Measurements from ENCODE around the gene CSF1.

The CSF1 gene

GRCh38 chr1:109882288-109883245, 28.1 kb upstream of the CSF1 start:
- DNase-seq (ENCODE audit: low spot score), result no peak

GRCh38 chr1:109883248-109883955, 27.2 kb upstream of the CSF1 start:
- no peak for DNase-seq (ENCODE audit: low spot score)

- DNase-seq (ENCODE audit: low spot score), result no peak
These were observed 26.3 kb upstream of the CSF1 start for GRCh38 chr1:109884242-109884891.

GRCh38 chr1:109885589-109885988, 25.1 kb upstream of the CSF1 start:
- no peak for DNase-seq (ENCODE audit: low spot score)

- no peak for DNase-seq (ENCODE audit: low spot score)
These were observed 23.8 kb upstream of the CSF1 start for GRCh38 chr1:109886827-109887226.

GRCh38 chr1:109887271-109887670, 23.4 kb upstream of the CSF1 start:
- DNase-seq (ENCODE audit: low spot score), result no peak

- no peak for DNase-seq (ENCODE audit: low spot score)
These were observed 22.8 kb upstream of the CSF1 start for GRCh38 chr1:109887884-109888283.

- DNase-seq (ENCODE audit: low spot score), result no peak
These were observed 21.6 kb upstream of the CSF1 start for GRCh38 chr1:109889094-109889493.

GRCh38 chr1:109890115-109890953, 20.3 kb upstream of the CSF1 start:
- no peak for DNase-seq (ENCODE audit: low spot score)

GRCh38 chr1:109891930-109892329, 18.7 kb upstream of the CSF1 start:
- DNase-seq (ENCODE audit: low spot score), result no peak

GRCh38 chr1:109892561-109893368, 17.9 kb upstream of the CSF1 start:
- no peak for DNase-seq (ENCODE audit: low spot score)

- no peak for DNase-seq (ENCODE audit: low spot score)
These were observed 17.0 kb upstream of the CSF1 start for GRCh38 chr1:109893532-109894171.

GRCh38 chr1:109894823-109895719, 15.6 kb upstream of the CSF1 start:
- DNase-seq (ENCODE audit: low spot score), result no peak

GRCh38 chr1:109895720-109896504, 14.7 kb upstream of the CSF1 start:
- peak; percentile 41 for DNase-seq (ENCODE audit: low spot score)

- no peak for DNase-seq (ENCODE audit: low spot score)
These were observed 14.0 kb upstream of the CSF1 start for GRCh38 chr1:109896681-109897080.

GRCh38 chr1:109897259-109897955, 13.2 kb upstream of the CSF1 start:
- DNase-seq (ENCODE audit: low spot score), result no peak

GRCh38 chr1:109898842-109899241, 11.8 kb upstream of the CSF1 start:
- DNase-seq (ENCODE audit: low spot score), result no peak

- DNase-seq (ENCODE audit: low spot score), result no peak
These were observed 9.5 kb upstream of the CSF1 start for GRCh38 chr1:109901141-109901523.

Data from SW480 (cell line).